CD8-positive, alpha-beta memory T cell (primary cell): ENCODE results near the gene PIP4K2A. TPM values are rescaled to one million over a fixed set of nuclear protein-coding genes. Genes with fewer than 3 reads are reported as not detected.

Experiments
- CTCF ChIA-PET: fragments of 350-600 bp; sonication (Branson Sonifier 250); formaldehyde crosslinking; loops from one replicate; lab custom pipeline; 2021; ENCODE audit warnings: antibody characterized with exemption; lab: Charles Lee
- POLR2A ChIA-PET: fragments of 350-600 bp; sonication (Branson Sonifier 250); formaldehyde crosslinking; loops from one replicate; lab custom pipeline; 2021; ENCODE audit warnings: antibody characterized with exemption; lab: Charles Lee
- DNase-seq, 5 donors: peaks; one replicate each; pipeline versions ENCODE4 v3.0.0 to v3.0.0-alpha.2; 2020 to 2022; ENCODE audit warnings: mixed read lengths in 1 of 5
- H3K27ac ChIP-seq: one replicate; pipeline ENCODE4 v1.7.0; 2013; ENCODE audit warnings: low read depth, mild to moderate bottlenecking, low read length, moderate library complexity
- H3K27me3 ChIP-seq: 2 replicates; pipeline ENCODE4 v1.7.0; 2013; ENCODE audit warnings: low read length, mild to moderate bottlenecking; ENCODE audit not compliant: insufficient read depth, poor library complexity, severe bottlenecking
- H3K36me3 ChIP-seq: 2 replicates; pipeline ENCODE4 v1.7.0; 2013; ENCODE audit warnings: mild to moderate bottlenecking, low read length, moderate library complexity; ENCODE audit not compliant: insufficient read depth
- H3K4me1 ChIP-seq: 2 replicates; pipeline ENCODE4 v1.7.0; 2013; ENCODE audit warnings: mild to moderate bottlenecking, low read length, moderate library complexity; ENCODE audit not compliant: insufficient read depth
- H3K4me3 ChIP-seq: 2 replicates; pipeline ENCODE4 v1.7.0; 2013; ENCODE audit warnings: mild to moderate bottlenecking, low read length
- H3K9me3 ChIP-seq: 2 replicates; pipeline ENCODE4 v1.7.0; 2013; ENCODE audit warnings: mild to moderate bottlenecking, low read length
- H3K27ac Mint-ChIP-seq, 8 donors: one replicate each; pipeline ENCODE4 v1.8.0; 2020 to 2021; ENCODE audit warnings: mixed read lengths in 8 of 8, mild to moderate bottlenecking in 6 of 8, inconsistent platforms in 3 of 8, moderate library complexity in 3 of 8
- H3K27me3 Mint-ChIP-seq, 2 donors: one replicate each; pipeline ENCODE4 v1.8.0; 2020 to 2021; ENCODE audit warnings: mixed read lengths in 2 of 2, mild to moderate bottlenecking in 1 of 2, moderate library complexity in 1 of 2
- H3K36me3 Mint-ChIP-seq, 3 donors: one replicate each; pipeline ENCODE4 v1.8.0; 2020 to 2021; ENCODE audit warnings: mixed read lengths in 3 of 3, inconsistent platforms in 1 of 3, mild to moderate bottlenecking in 1 of 3
- H3K4me1 Mint-ChIP-seq, 3 donors: one replicate each; pipeline ENCODE4 v1.8.0; 2020 to 2021; ENCODE audit warnings: mixed read lengths in 3 of 3, inconsistent platforms in 1 of 3, mild to moderate bottlenecking in 1 of 3
- H3K4me3 Mint-ChIP-seq, 7 donors: one replicate each; pipeline ENCODE4 v1.8.0; 2020 to 2021; ENCODE audit warnings: mixed read lengths in 7 of 7, mild to moderate bottlenecking in 6 of 7, moderate library complexity in 4 of 7, inconsistent platforms in 2 of 7
- H3K9me3 Mint-ChIP-seq, 5 donors: one replicate each; pipeline ENCODE4 v1.8.0; 2020 to 2022; ENCODE audit warnings: mixed read lengths in 5 of 5, mild to moderate bottlenecking in 3 of 5, moderate library complexity in 2 of 5, inconsistent platforms in 1 of 5
- polyA plus RNA-seq: library from polyadenylated mRNA; unstranded; fragments of 300-500 nt; fragmentation: Illumina TruSeq; gene quantifications from one replicate; pipeline ENCODE4 v1.2.3, GENCODE V29; 2021
- total RNA-seq, 2 experiments: library from RNA; stranded (reverse); gene quantifications; one replicate each; pipeline ENCODE4 v1.2.3, GENCODE V29; 2021

Gene PIP4K2A
- total and polyA plus RNA-seq, 3 experiments from 2014 or later: 116 to 130 (median 120) TPM

- POLR2A ChIA-PET: interaction anchor here (1.1 kb wide), 1 partner anchor 9 kb away, joined by 3 read pairs; no protein-coding TSS in a partner anchor
- Histone ChIP-seq H3K27ac (no peak overlapping the region), H3K36me3 (no peaks in the 10 kb centered on the region), H3K4me3 (no peak overlapping the region), H3K4me1 (peaks cover 95% of the 10 kb centered on the region), H3K9me3 (no peaks in the 10 kb centered on the region), H3K27me3 (no peaks in the 10 kb centered on the region)
- CTCF ChIA-PET: interaction anchor here (0.8 to 2.0 kb wide), 3 partner anchors 45 to 48 kb away, joined by 3 to 8 read pairs (median 3); no protein-coding TSS in a partner anchor
- Mint-ChIP-seq H3K36me3 (peaks cover 0 to 13% (median 3%) of the 10 kb centered on the region in 3 donors), H3K9me3 (no peaks in the 10 kb centered on the region), H3K27me3 (no peaks in the 10 kb centered on the region), H3K4me3 (peak overlapping the region; percentile 38 to 75 (median 61)), H3K4me1 (peaks cover 95 to 100% (median 99%) of the 10 kb centered on the region in 3 donors), H3K27ac (peak overlapping the region; percentile 80 to 99 (median 90))
- DNase-seq: no peak
These were observed 93.4 kb downstream of the PIP4K2A start for GRCh38 chr10:22620929-22621328.

- H3K4me1 ChIP-seq: peaks cover 95% of the 10 kb centered on the region
- H3K27ac Mint-ChIP-seq: peak overlapping the region; percentile 80 to 99 (median 90)
- POLR2A ChIA-PET: interaction anchor here (0.7 to 2.0 kb wide), 4 partner anchors 13 to 93 kb away, joined by 3 to 6 read pairs (median 3); no protein-coding TSS in a partner anchor
- H3K4me3 Mint-ChIP-seq: peak overlapping the region; percentile 8 to 75 (median 61)
- peaks cover 95 to 100% (median 99%) of the 10 kb centered on the region in 3 donors for H3K4me1 Mint-ChIP-seq
- H3K27me3 Mint-ChIP-seq: no peaks in the 10 kb centered on the region
- H3K36me3 ChIP-seq: no peaks in the 10 kb centered on the region
- H3K9me3 ChIP-seq: no peaks in the 10 kb centered on the region
- no peaks in the 10 kb centered on the region for H3K9me3 Mint-ChIP-seq
- CTCF ChIA-PET: interaction anchor here (0.8 to 2.0 kb wide), 3 partner anchors 46 to 48 kb away, joined by 3 to 8 read pairs (median 3); no protein-coding TSS in a partner anchor
- H3K27me3 ChIP-seq: no peaks in the 10 kb centered on the region
- H3K4me3 ChIP-seq: no peak overlapping the region
- H3K36me3 Mint-ChIP-seq: peaks cover 0 to 13% (median 3%) of the 10 kb centered on the region in 3 donors
- DNase-seq: no peak
- H3K27ac ChIP-seq: no peak overlapping the region
These were observed 94.1 kb downstream of the PIP4K2A start for GRCh38 chr10:22620140-22620857.

- H3K27ac ChIP-seq: no peak overlapping the region
- H3K4me3 Mint-ChIP-seq: peak overlapping the region in 4 of 7 donors; percentile 38 to 81 (median 57)
- H3K27me3 ChIP-seq: no peaks in the 10 kb centered on the region
- H3K4me1 Mint-ChIP-seq: peaks cover 96 to 100% (median 99%) of the 10 kb centered on the region in 3 donors
- H3K9me3 Mint-ChIP-seq: no peaks in the 10 kb centered on the region
- CTCF ChIA-PET: interaction anchor here (0.7 to 2.0 kb wide), 7 partner anchors 11 to 59 kb away, joined by 3 to 8 read pairs (median 4); no protein-coding TSS in a partner anchor
- peaks cover 95% of the 10 kb centered on the region for H3K4me1 ChIP-seq
- no peaks in the 10 kb centered on the region for H3K27me3 Mint-ChIP-seq
- peaks cover 0 to 14% (median 3%) of the 10 kb centered on the region in 3 donors for H3K36me3 Mint-ChIP-seq
- no peaks in the 10 kb centered on the region for H3K36me3 ChIP-seq
- peak overlapping the region in 7 of 8 donors; percentile 5 to 99 (median 95) for H3K27ac Mint-ChIP-seq
- DNase-seq: no peak
- no peak overlapping the region for H3K4me3 ChIP-seq
- H3K9me3 ChIP-seq: no peaks in the 10 kb centered on the region
- POLR2A ChIA-PET: interaction anchor here (0.6 to 2.0 kb wide), 5 partner anchors 11 to 95 kb away, joined by 3 to 10 read pairs (median 3); no protein-coding TSS in a partner anchor
These were observed 95.3 kb downstream of the PIP4K2A start for GRCh38 chr10:22619101-22619500.

- no peak for DNase-seq
- Histone ChIP-seq H3K27ac (no peak overlapping the region), H3K4me1 (peaks cover 95% of the 10 kb centered on the region), H3K36me3 (no peaks in the 10 kb centered on the region), H3K9me3 (no peaks in the 10 kb centered on the region), H3K4me3 (no peak overlapping the region), H3K27me3 (no peaks in the 10 kb centered on the region)
- peaks cover 96 to 100% (median 99%) of the 10 kb centered on the region in 3 donors for H3K4me1 Mint-ChIP-seq
- ChIA-PET POLR2A (interaction anchor here (0.6 to 2.2 kb wide), 7 partner anchors 10 to 292 kb away, joined by 3 to 10 read pairs (median 6); no protein-coding TSS in a partner anchor), CTCF (interaction anchor here (1.1 to 3.3 kb wide), 13 partner anchors 8 to 94 kb away, joined by 3 to 11 read pairs (median 4); no protein-coding TSS in a partner anchor)
- peaks cover 0 to 2% of the 10 kb centered on the region in 2 donors for H3K27me3 Mint-ChIP-seq
- H3K9me3 Mint-ChIP-seq: no peaks in the 10 kb centered on the region
- peak overlapping the region; percentile 44 to 84 (median 79) for H3K4me3 Mint-ChIP-seq
- peak overlapping the region; percentile 83 to 100 (median 97) for H3K27ac Mint-ChIP-seq
- peaks cover 0 to 20% (median 3%) of the 10 kb centered on the region in 3 donors for H3K36me3 Mint-ChIP-seq
These were observed 96.1 kb downstream of the PIP4K2A start for GRCh38 chr10:22618078-22618785.

GRCh38 chr10:22617516-22617915 is 96.9 kb downstream of the PIP4K2A start:
- H3K27me3 ChIP-seq: no peaks in the 10 kb centered on the region
- no peak overlapping the region for H3K4me3 ChIP-seq
- peak overlapping the region; percentile 83 to 100 (median 97) for H3K27ac Mint-ChIP-seq
- peak in 1 of 5 donors; percentile 63 for DNase-seq
- ChIA-PET POLR2A (interaction anchor here (1.0 to 2.2 kb wide), 4 partner anchors 12 to 32 kb away, joined by 3 to 8 read pairs (median 5); no protein-coding TSS in a partner anchor), CTCF (interaction anchor here (1.1 to 3.3 kb wide), 12 partner anchors 8 to 95 kb away, joined by 3 to 11 read pairs (median 4); no protein-coding TSS in a partner anchor)
- H3K36me3 ChIP-seq: no peaks in the 10 kb centered on the region
- H3K4me1 ChIP-seq: peaks cover 95% of the 10 kb centered on the region
- H3K27ac ChIP-seq: no peak overlapping the region
- no peaks in the 10 kb centered on the region for H3K9me3 ChIP-seq
- peaks cover 0 to 22% (median 9%) of the 10 kb centered on the region in 3 donors for H3K36me3 Mint-ChIP-seq
- H3K27me3 Mint-ChIP-seq: peaks cover 0 to 2% of the 10 kb centered on the region in 2 donors
- H3K9me3 Mint-ChIP-seq: no peaks in the 10 kb centered on the region
- H3K4me1 Mint-ChIP-seq: peaks cover 96 to 100% (median 99%) of the 10 kb centered on the region in 3 donors
- peak overlapping the region; percentile 44 to 81 (median 79) for H3K4me3 Mint-ChIP-seq

- Mint-ChIP-seq H3K36me3 (peaks cover 0 to 24% (median 10%) of the 10 kb centered on the region in 3 donors), H3K9me3 (no peaks in the 10 kb centered on the region), H3K27me3 (peaks cover 0 to 2% of the 10 kb centered on the region in 2 donors), H3K27ac (peak overlapping the region; percentile 83 to 100 (median 97)), H3K4me1 (peaks cover 96 to 100% (median 100%) of the 10 kb centered on the region in 3 donors), H3K4me3 (peak overlapping the region; percentile 44 to 81 (median 76))
- no peak for DNase-seq
- H3K27ac ChIP-seq: no peak overlapping the region
- no peaks in the 10 kb centered on the region for H3K36me3 ChIP-seq
- no peaks in the 10 kb centered on the region for H3K27me3 ChIP-seq
- H3K9me3 ChIP-seq: no peaks in the 10 kb centered on the region
- peaks cover 95% of the 10 kb centered on the region for H3K4me1 ChIP-seq
- POLR2A ChIA-PET: interaction anchor here (1.0 to 2.2 kb wide), 7 partner anchors 12 to 614 kb away, joined by 3 to 8 read pairs (median 5); partner anchors contain the start of gene DNAJC1
- H3K4me3 ChIP-seq: no peak overlapping the region
- CTCF ChIA-PET: interaction anchor here (0.9 to 3.3 kb wide), 12 partner anchors 9 to 49 kb away, joined by 3 to 12 read pairs (median 4); no protein-coding TSS in a partner anchor
These were observed 97.3 kb downstream of the PIP4K2A start for GRCh38 chr10:22617051-22617450.
